H1 (cell line): ENCODE measurements around the gene DCAF17. TPM values are rescaled to one million over a fixed set of nuclear protein-coding genes. Genes with fewer than 3 reads are reported as not detected.

Source experiments
- CTCF ChIA-PET: fragments of 300-600 bp; sonication (Branson Sonifier 250); formaldehyde crosslinking; loops from one replicate; lab custom pipeline; 2021; ENCODE audit not compliant: partially characterized antibody; lab: Charles Lee
- POLR2A ChIA-PET: fragments of 300-600 bp; sonication (Branson Sonifier 250); formaldehyde crosslinking; loops from one replicate; lab custom pipeline; 2021; ENCODE audit warnings: inconsistent platforms; ENCODE audit not compliant: partially characterized antibody; lab: Charles Lee
- DNase-seq, 2 experiments: peaks; one replicate each; pipeline versions ENCODE4 v3.0.0 to v3.0.0-alpha.2; 2010 to 2022; ENCODE audit warnings: low spot score in 2 of 2, low read depth in 1 of 2, mixed read lengths in 1 of 2
- FAIRE-seq: peaks from 2 replicates; lab custom pipeline; 2011; peaks lifted over from hg19 to GRCh38; lab: Jason Lieb, UNC
- H2AFZ ChIP-seq: 2 replicates; pipeline ENCODE4 v1.8.1; 2012; ENCODE audit warnings: low read length, inconsistent platforms
- H2AK5ac ChIP-seq: 2 replicates; pipeline ENCODE4 v1.6.1; 2013; ENCODE audit warnings: low read depth, low read length
- H2BK120ac ChIP-seq: replicated peaks from 2 replicates; pipeline ENCODE3; 2013; ENCODE audit warnings: low read depth, low read length, inconsistent platforms
- H2BK12ac ChIP-seq: 2 replicates; pipeline ENCODE4 v1.6.1; 2013; ENCODE audit warnings: low read depth, low read length
- H2BK15ac ChIP-seq: 2 replicates; pipeline ENCODE4 v1.6.1; 2013; ENCODE audit warnings: low read length
- H2BK20ac ChIP-seq: 2 replicates; pipeline ENCODE4 v1.6.1; 2013; ENCODE audit warnings: low read length
- H2BK5ac ChIP-seq: 2 replicates; pipeline ENCODE4 v1.6.1; 2013; ENCODE audit warnings: low read depth, low read length
- H3K14ac ChIP-seq: 2 replicates; pipeline ENCODE4 v1.6.1; 2013; ENCODE audit warnings: inconsistent platforms; ENCODE audit not compliant: insufficient read length
- H3K18ac ChIP-seq: 2 replicates; pipeline ENCODE4 v1.6.1; 2013; ENCODE audit warnings: low read length; ENCODE audit errors: extremely low read depth
- H3K23ac ChIP-seq: 2 replicates; pipeline ENCODE4 v1.6.1; 2013; ENCODE audit warnings: inconsistent platforms; ENCODE audit not compliant: insufficient read length
- H3K23me2 ChIP-seq: 2 replicates; pipeline ENCODE4 v1.6.1; 2013; ENCODE audit warnings: low read depth, low read length
- H3K27ac ChIP-seq: 2 replicates; pipeline ENCODE4 v1.6.1; 2011; ENCODE audit warnings: low read depth, low read length, inconsistent platforms
- H3K27me3 ChIP-seq, 4 experiments: replicated peaks in 1 of 4; 1 replicate in 1 of 4; 2 replicates in 3 of 4; pipeline versions ENCODE4 v1.6.1 to v1.8.1; 2011 to 2013; ENCODE audit warnings: low read length in 3 of 4, mild to moderate bottlenecking in 3 of 4, inconsistent platforms in 2 of 4, mixed read lengths in 2 of 4, moderate library complexity in 1 of 4; ENCODE audit not compliant: control insufficient read depth in 3 of 4, insufficient read depth in 3 of 4; ENCODE audit errors: extremely low read depth in 1 of 4
- H3K36me3 ChIP-seq, 4 experiments: 2 replicates each; pipeline versions ENCODE4 v1.6.1 to v1.8.1; 2011 to 2013; ENCODE audit warnings: mild to moderate bottlenecking in 4 of 4, low read length in 3 of 4, moderate library complexity in 2 of 4, control low read depth in 1 of 4, inconsistent platforms in 1 of 4; ENCODE audit not compliant: insufficient read depth in 4 of 4, control insufficient read depth in 2 of 4
- H3K4ac ChIP-seq: replicated peaks from 2 replicates; pipeline ENCODE3; 2013; ENCODE audit warnings: low read length, low read depth, mixed read lengths, inconsistent platforms; ENCODE audit not compliant: insufficient read length
- H3K4me1 ChIP-seq, 4 experiments: replicated peaks in 1 of 4; 1 replicate in 1 of 4; 2 replicates in 3 of 4; pipeline versions ENCODE4 v1.6.1 to v1.8.1; 2011 to 2013; ENCODE audit warnings: low read length in 3 of 4, inconsistent platforms in 2 of 4, mixed read lengths in 1 of 4; ENCODE audit not compliant: insufficient read depth in 4 of 4, control insufficient read depth in 3 of 4
- H3K4me2 ChIP-seq, 2 experiments: 2 replicates each; pipeline versions ENCODE4 v1.6.1 to v1.8.1; 2011 to 2013; ENCODE audit warnings: low read depth in 2 of 2, low read length in 2 of 2, control low read depth in 1 of 2, inconsistent platforms in 1 of 2, mild to moderate bottlenecking in 1 of 2; ENCODE audit not compliant: insufficient read depth in 1 of 2
- H3K4me3 ChIP-seq, 4 experiments: fragments of 200-600, 300-600 bp in 1 of 4; sonication (generic), shearing (Covaris generic), sonication (Bioruptor Twin) in 1 of 4; 2 replicates each; pipeline versions ENCODE4 v1.5.1 to v1.8.1; 2011 to 2016; ENCODE audit warnings: low read length in 4 of 4, low read depth in 3 of 4, control low read depth in 2 of 4, inconsistent platforms in 2 of 4, mild to moderate bottlenecking in 2 of 4, mixed read lengths in 1 of 4, moderate library complexity in 1 of 4; ENCODE audit not compliant: insufficient read depth in 2 of 4; ENCODE audit errors: extremely low read depth in 1 of 4
- H3K56ac ChIP-seq: replicated peaks from 2 replicates; pipeline ENCODE3; 2013; ENCODE audit warnings: low read depth, mild to moderate bottlenecking, mixed read lengths, low read length, inconsistent platforms; ENCODE audit not compliant: insufficient read length
- H3K79me1 ChIP-seq: 2 replicates; pipeline ENCODE4 v1.6.1; 2013; ENCODE audit warnings: low read depth, low read length, control low read depth
- H3K79me2 ChIP-seq, 2 experiments: 2 replicates each; pipeline versions ENCODE4 v1.6.1 to v1.8.1; 2012 to 2013; ENCODE audit warnings: low read length in 2 of 2, mild to moderate bottlenecking in 2 of 2, inconsistent platforms in 1 of 2; ENCODE audit not compliant: insufficient read depth in 2 of 2, control insufficient read depth in 1 of 2
- H3K9ac ChIP-seq, 4 experiments: replicated peaks in 1 of 4; 1 replicate in 1 of 4; 2 replicates in 3 of 4; pipeline versions ENCODE4 v1.6.1 to v1.8.1; 2011 to 2013; ENCODE audit warnings: low read depth in 3 of 4, low read length in 3 of 4, control low read depth in 2 of 4, mild to moderate bottlenecking in 2 of 4, moderate library complexity in 2 of 4, inconsistent platforms in 1 of 4; ENCODE audit errors: extremely low read depth in 1 of 4
- H3K9me3 ChIP-seq, 2 experiments: 2 replicates each; pipeline versions ENCODE4 v1.6.1 to v1.8.1; 2012 to 2013; ENCODE audit warnings: mild to moderate bottlenecking in 2 of 2, moderate library complexity in 2 of 2, control low read depth in 1 of 2, inconsistent platforms in 1 of 2, low read depth in 1 of 2, low read length in 1 of 2, mixed read lengths in 1 of 2; ENCODE audit not compliant: insufficient read depth in 2 of 2
- H4K20me1 ChIP-seq, 2 experiments: replicated peaks in 1 of 2; 2 replicates each; pipeline versions ENCODE3 to v1.8.1; 2011 to 2013; ENCODE audit warnings: inconsistent platforms in 2 of 2, low read length in 2 of 2, mild to moderate bottlenecking in 1 of 2; ENCODE audit not compliant: insufficient read depth in 2 of 2, control insufficient read depth in 1 of 2
- H4K5ac ChIP-seq: 2 replicates; pipeline ENCODE4 v1.6.1; 2013; ENCODE audit warnings: low read length, low read depth, mixed read lengths, inconsistent platforms; ENCODE audit not compliant: insufficient read length
- H4K8ac ChIP-seq: 2 replicates; pipeline ENCODE4 v1.8.0; 2013; ENCODE audit warnings: mild to moderate bottlenecking, moderate library complexity, low read length, inconsistent platforms; ENCODE audit not compliant: insufficient read depth; ENCODE audit errors: extremely low read depth
- H4K91ac ChIP-seq: replicated peaks from 2 replicates; pipeline ENCODE3; 2013; ENCODE audit warnings: low read length, mixed read lengths, inconsistent platforms; ENCODE audit not compliant: insufficient read length
- BACH1 ChIP-seq: IDR thresholded peaks from 2 replicates; pipeline ENCODE4 v1.6.1; 2012; ENCODE audit warnings: low read length, improper control_type of control experiment
- HDAC2 ChIP-seq, 2 experiments: fragments of 300-600 bp in 1 of 2; sonication (generic) in 1 of 2; IDR thresholded peaks; 2 replicates each; pipeline ENCODE4 v1.6.1; 2011 to 2012; ENCODE audit warnings: low read depth in 2 of 2, low read length in 2 of 2, mild to moderate bottlenecking in 2 of 2, moderate library complexity in 2 of 2, borderline replicate concordance in 1 of 2, inconsistent platforms in 1 of 2
- HDAC6 ChIP-seq: IDR thresholded peaks from one replicate; pipeline ENCODE4 v1.7.1; 2012; ENCODE audit warnings: low read depth, mild to moderate bottlenecking, inconsistent platforms, low read length, moderate library complexity
- JUND ChIP-seq: IDR thresholded peaks from 2 replicates; pipeline ENCODE4 v1.6.1; 2011; ENCODE audit warnings: mild to moderate bottlenecking, improper control_type of control experiment, low read length
- KDM5A ChIP-seq: fragments of 200-600 bp; IDR thresholded peaks from 2 replicates; pipeline ENCODE4 v1.7.1; 2012; ENCODE audit warnings: mild to moderate bottlenecking, low read length, inconsistent platforms, mixed read lengths
- POLR2AphosphoS5 ChIP-seq: IDR thresholded peaks from 2 replicates; pipeline ENCODE4 v1.6.1; 2011; ENCODE audit warnings: low read depth, low read length
- RBBP5 ChIP-seq: IDR thresholded peaks from 2 replicates; pipeline ENCODE4 v1.7.1; 2012; ENCODE audit warnings: low read depth, mild to moderate bottlenecking, inconsistent platforms, low read length, moderate library complexity, borderline replicate concordance
- RXRA ChIP-seq: IDR thresholded peaks from 2 replicates; pipeline ENCODE4 v1.6.1; 2011; ENCODE audit warnings: low read depth, mild to moderate bottlenecking, low read length, moderate library complexity; ENCODE audit not compliant: insufficient read depth
- SP1 ChIP-seq: IDR thresholded peaks from 2 replicates; pipeline ENCODE4 v1.6.1; 2011; ENCODE audit warnings: low read depth, low read length
- SP2 ChIP-seq: IDR thresholded peaks from 2 replicates; pipeline ENCODE4 v1.6.1; 2012; ENCODE audit warnings: mild to moderate bottlenecking, low read length, inconsistent platforms
- TAF1 ChIP-seq: IDR thresholded peaks from 2 replicates; pipeline ENCODE4 v1.6.1; 2011; ENCODE audit warnings: mild to moderate bottlenecking, low read depth, low read length
- TAF7 ChIP-seq: optimal IDR thresholded peaks from 2 replicates; pipeline ENCODE3; 2011; ENCODE audit warnings: low read depth, mild to moderate bottlenecking, inconsistent platforms, low read length, moderate library complexity, borderline replicate concordance
- polyA plus RNA-seq, 7 experiments: library from polyadenylated mRNA; depleted of rRNA in 3 of 7; stranded (reverse) in 5 of 7; unstranded in 2 of 7; fragments of >200 nt in 5 of 7; fragments of 200-250 nt in 2 of 7; gene quantifications; 1 replicate in 5 of 7; 2 replicates in 1 of 7; 4 replicates in 1 of 7; pipeline versions ENCODE4 v1.2.1 to v1.2.3, GENCODE V29; 2011 to 2013; ENCODE audit warnings: missing spikeins in 2 of 7, mixed read lengths in 2 of 7
- total RNA-seq: library from RNA; stranded (reverse); fragmentation: NEBNext Ultra II Directional; extraction: Animal tissue kit (Norgen Biotek cat#: 25700); gene quantifications from 2 replicates; pipeline ENCODE4 v1.2.1, GENCODE V29; 2021

DCAF17 gene
- total and polyA plus RNA-seq, 2 of the 8 experiments (the other 6 are each of a cell fraction or from before 2014, with no cell fraction given), result 10.7 to 30.0 TPM

DNA sequence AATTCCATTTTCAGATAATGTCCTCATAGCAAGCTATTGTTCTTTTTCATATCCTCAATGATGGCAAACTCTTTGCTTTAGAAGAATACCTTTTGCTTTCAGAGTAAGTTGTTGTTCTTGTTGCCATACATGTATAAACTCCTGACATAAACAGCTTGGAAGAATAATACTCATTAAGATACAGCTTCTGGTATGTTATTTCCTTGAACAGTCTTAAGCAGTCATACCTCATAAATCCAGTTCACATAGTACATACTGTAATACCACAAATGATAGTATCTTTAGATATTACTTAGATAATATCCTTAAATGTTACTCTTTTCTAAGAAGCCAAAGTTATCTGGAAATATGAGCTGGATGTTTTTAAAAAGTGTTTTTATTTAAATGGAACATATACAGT lies 23.4 kb upstream of the DCAF17 start:
- Histone ChIP-seq H3K27me3 (no peaks in the 10 kb centered on the region), H3K4ac (no peak overlapping the region), H2BK20ac (no peak overlapping the region), H3K4me2 (no peak overlapping the region), H4K8ac (no peak overlapping the region), H3K56ac (no peak overlapping the region), H2BK12ac (no peak overlapping the region), H2BK15ac (no peak overlapping the region), H4K5ac (no peak overlapping the region), H3K4me3 (no peak overlapping the region), H4K91ac (no peak overlapping the region), H3K9ac (no peak overlapping the region), H3K4me1 (peaks cover 0 to 13% (median 9%) of the 10 kb centered on the region in 4 experiments; a peak in 6 of 7 replicates), H3K23me2 (no peaks in the 10 kb centered on the region), H3K14ac (no peak overlapping the region), H3K23ac (no peak overlapping the region), H2BK120ac (no peak overlapping the region), H3K79me1 (no peaks in the 10 kb centered on the region), H3K36me3 (no peaks in the 10 kb centered on the region), H3K18ac (no peak overlapping the region), H2AFZ (no peak overlapping the region), H3K9me3 (no peaks in the 10 kb centered on the region), H4K20me1 (no peaks in the 10 kb centered on the region), H3K27ac (no peak overlapping the region), H2AK5ac (no peak overlapping the region), H2BK5ac (no peak overlapping the region), H3K79me2 (peaks cover 0 to 84% of the 10 kb centered on the region in 2 experiments; a peak in 3 of 4 replicates)
- no peak for DNase-seq
- ChIA-PET POLR2A (interaction anchor here (0.6 to 1.8 kb wide), 5 partner anchors 21 to 94 kb away, joined by 3 to 10 read pairs (median 3); no protein-coding TSS in a partner anchor), CTCF (interaction anchor here (0.6 to 2.2 kb wide), 6 partner anchors 11 to 1155 kb away, joined by 3 to 6 read pairs (median 4); no protein-coding TSS in a partner anchor)
- no peak for FAIRE-seq
- TF ChIP-seq TAF7 (no peak), TAF1 (no peak), RXRA (no peak), HDAC2 (IDR thresholded peaks at IDR 0.05; ENCODE audit: borderline replicate concordance in 1 of 2, low read depth in 2 of 2, low read length in 2 of 2) (no peak), KDM5A (no peak), RBBP5 (no peak), HDAC6 (no peak), POLR2AphosphoS5 (no peak), SP1 (no peak), SP2 (no peak), BACH1 (no peak), JUND (no peak)
